Measurements from ENCODE around the gene CCDC32. TPM values are rescaled to one million over a fixed set of nuclear protein-coding genes. Genes with fewer than 3 reads are reported as not detected.
A peak's percentile ranks its signal among the peaks of the same experiment; 100 is the strongest.
"Not testable (repeated sequence)": the region's sequence is repeated elsewhere in the genome, so short reads cannot be mapped to it uniquely, and the experiment has no call there.

Gene CCDC32
- total and polyA plus RNA-seq, 12 donors, result 16.0 to 37.5 (median 23.5) TPM

DNA sequence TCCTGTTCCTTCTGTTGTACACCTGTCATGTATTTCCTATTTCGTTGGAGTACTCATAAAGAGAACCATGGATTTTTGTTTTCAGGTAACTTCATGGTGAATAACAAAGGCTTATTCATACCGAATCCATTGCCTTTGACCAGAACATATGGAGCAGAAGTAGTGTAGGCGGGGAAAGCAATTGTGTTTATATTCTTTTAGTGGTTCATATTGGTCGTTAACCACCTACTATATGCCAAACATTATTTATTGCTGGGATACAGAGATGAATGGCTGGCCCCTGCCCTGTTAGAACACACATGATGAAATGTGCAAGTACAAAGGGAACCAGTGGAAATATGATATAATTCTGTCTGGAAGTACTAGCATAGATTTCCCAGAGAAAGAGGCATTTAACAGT, 14.1 kb upstream of the CCDC32 start:
- ATAC-seq (no peak), DNase-seq (no peak)
- TF ChIP-seq, protein P1, sequence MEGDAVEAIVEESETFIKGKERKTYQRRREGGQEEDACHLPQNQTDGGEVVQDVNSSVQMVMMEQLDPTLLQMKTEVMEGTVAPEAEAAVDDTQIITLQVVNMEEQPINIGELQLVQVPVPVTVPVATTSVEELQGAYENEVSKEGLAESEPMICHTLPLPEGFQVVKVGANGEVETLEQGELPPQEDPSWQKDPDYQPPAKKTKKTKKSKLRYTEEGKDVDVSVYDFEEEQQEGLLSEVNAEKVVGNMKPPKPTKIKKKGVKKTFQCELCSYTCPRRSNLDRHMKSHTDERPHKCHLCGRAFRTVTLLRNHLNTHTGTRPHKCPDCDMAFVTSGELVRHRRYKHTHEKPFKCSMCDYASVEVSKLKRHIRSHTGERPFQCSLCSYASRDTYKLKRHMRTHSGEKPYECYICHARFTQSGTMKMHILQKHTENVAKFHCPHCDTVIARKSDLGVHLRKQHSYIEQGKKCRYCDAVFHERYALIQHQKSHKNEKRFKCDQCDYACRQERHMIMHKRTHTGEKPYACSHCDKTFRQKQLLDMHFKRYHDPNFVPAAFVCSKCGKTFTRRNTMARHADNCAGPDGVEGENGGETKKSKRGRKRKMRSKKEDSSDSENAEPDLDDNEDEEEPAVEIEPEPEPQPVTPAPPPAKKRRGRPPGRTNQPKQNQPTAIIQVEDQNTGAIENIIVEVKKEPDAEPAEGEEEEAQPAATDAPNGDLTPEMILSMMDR (IDR thresholded peaks at IDR 0.05), result no peak
- H3K4me1 ChIP-seq, result no peaks in the 10 kb centered on the region
- peaks cover 0 to 20% (median 7%) of the 10 kb centered on the region in 9 donors for H3K36me3 ChIP-seq
- no peak overlapping the region for H3K27ac ChIP-seq
- no peak overlapping the region for H3K4me3 ChIP-seq
- H3K9me3 ChIP-seq, result no peaks in the 10 kb centered on the region
- H3K27me3 ChIP-seq, result no peaks in the 10 kb centered on the region
- 79 to 89% methylated on average over 4 of the region's 4 CpGs for WGBS, 2 donors
- intact Hi-C loops (cut with DNase I), result loop anchor here in 1 of 10 donors (10.0 kb wide), 1 partner anchor 54 kb away; no protein-coding TSS in a partner anchor

DNA sequence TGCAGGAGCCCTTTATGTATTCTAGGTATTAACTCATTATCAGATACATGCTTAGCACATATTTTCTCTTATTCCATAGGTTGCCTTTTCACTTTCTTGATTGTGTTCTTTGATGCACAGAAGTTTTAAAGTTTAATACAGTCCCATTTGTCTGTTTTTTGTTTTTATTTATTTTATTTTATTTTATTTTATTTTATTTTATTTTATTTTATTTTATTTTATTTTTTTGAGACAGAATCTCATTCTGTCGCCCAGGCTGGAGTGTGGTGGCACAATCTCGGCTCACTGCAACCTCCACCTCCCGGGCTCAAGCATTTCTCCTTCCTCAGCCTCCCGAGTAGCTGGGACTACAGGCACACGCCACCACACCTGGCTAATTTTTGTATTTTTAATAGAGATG, 12.1 kb upstream of the CCDC32 start:
- ATAC-seq, H3K9me3 ChIP-seq, H3K4me1 ChIP-seq, H3K4me3 ChIP-seq, H3K27me3 ChIP-seq, DNase-seq, H3K27ac ChIP-seq: not testable (repeated sequence)
- WGBS, 2 donors, result 97 to 100% methylated on average over 5 of the region's 5 CpGs
- H3K36me3 ChIP-seq, result peaks cover 0 to 39% (median 22%) of the 10 kb centered on the region in 9 donors
- intact Hi-C loops (cut with DNase I), result loop anchor here in 1 of 10 donors (10.0 kb wide), 1 partner anchor 52 kb away; no protein-coding TSS in a partner anchor

DNA sequence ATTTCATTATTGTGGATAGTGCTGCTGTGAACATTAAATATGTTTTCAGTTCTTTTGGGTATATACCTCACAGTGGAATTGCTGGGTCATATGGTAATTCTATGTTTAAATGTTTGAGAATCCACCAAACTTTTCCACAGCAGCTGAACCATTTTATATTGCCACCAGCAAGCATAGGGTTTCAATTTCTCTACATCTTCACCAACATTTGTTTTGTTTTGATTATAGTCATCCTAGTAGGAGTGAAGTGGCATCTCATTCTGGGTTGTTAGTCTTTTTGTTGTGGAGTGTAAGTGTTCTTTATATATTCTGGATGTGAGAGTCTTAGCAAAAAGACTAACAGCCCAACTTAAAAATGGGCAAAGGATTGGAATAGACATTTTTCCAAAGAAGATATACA, 10.3 kb upstream of the CCDC32 start:
- Histone ChIP-seq H3K9me3 (no peaks in the 10 kb centered on the region), H3K4me3 (no peak overlapping the region), H3K27ac (no peak overlapping the region), H3K4me1 (peaks cover 2 to 12% (median 8%) of the 10 kb centered on the region in 9 donors), H3K27me3 (no peaks in the 10 kb centered on the region), H3K36me3 (peaks cover 0 to 46% (median 27%) of the 10 kb centered on the region in 9 donors)
- DNase-seq (no peak), ATAC-seq (no peak)
- TF ChIP-seq, protein P1 (IDR thresholded peaks at IDR 0.05), result no peak
- intact Hi-C loops (cut with DNase I), result loop anchor here in 1 of 10 donors (10.0 kb wide), 1 partner anchor 50 kb away; no protein-coding TSS in a partner anchor

DNA sequence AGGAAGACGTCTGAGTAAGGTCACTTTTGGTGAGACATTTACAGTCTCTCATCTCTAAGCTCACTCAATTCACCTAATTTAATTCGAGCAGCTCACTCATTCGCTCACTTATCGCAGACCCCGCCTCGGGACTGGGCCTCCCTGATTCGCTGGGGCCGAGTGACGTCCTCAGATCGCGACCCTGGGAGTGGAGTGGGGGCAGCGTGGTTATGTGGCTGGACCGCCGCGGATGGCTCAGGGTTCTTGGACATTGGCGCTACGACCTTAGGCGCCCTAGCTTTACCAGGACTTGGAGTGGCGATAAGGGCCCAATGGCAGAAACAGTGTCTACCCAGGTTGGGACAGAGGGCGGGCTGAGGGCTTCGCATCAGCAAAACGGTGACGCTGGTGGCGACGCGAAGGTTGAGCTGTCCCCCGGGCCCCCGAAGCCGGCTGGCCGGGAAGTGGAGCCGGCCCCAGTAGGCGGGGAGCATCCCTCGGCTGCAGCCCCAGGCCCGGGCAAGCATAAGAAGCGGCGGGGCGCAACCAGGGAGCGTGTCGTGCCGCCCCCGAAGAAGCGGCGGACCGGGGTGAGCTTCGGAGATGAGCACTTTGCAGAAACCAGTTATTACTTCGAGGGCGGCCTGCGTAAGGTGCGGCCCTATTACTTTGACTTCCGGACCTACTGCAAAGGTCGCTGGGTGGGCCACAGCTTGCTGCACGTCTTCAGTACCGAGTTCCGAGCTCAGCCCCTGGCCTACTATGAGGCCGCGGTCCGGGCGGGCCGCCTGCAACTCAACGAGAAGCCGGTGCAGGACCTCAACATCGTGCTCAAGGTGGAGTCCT, 4.5 kb upstream of the CCDC32 start, which contains the start of gene RPUSD2:
Gene RPUSD2 (plus strand): TSS at position 171 of the 825 bp plus-strand sequence. CDS start 39 bp downstream, at position 210.
- Histone ChIP-seq H3K36me3 (peaks cover 0 to 31% (median 23%) of the 10 kb centered on the region in 9 donors), H3K27ac (peak within 1 kb of the TSS; percentile 30 to 84 (median 80)), H3K9me3 (no peaks in the 10 kb centered on the region), H3K27me3 (no peaks in the 10 kb centered on the region), H3K4me3 (peak within 1 kb of the TSS; percentile 69 to 91 (median 79)), H3K4me1 (peaks cover 2 to 28% (median 18%) of the 10 kb centered on the region in 9 donors)
- 0 to 1% methylated on average over 62 of the region's 62 CpGs for WGBS, 2 donors
- ATAC-seq (peak; percentile 72 to 87 (median 83)), DNase-seq (peak; percentile 92 to 95)
- intact Hi-C loops (cut with DNase I), result loop anchor here in 1 of 10 donors (10.0 kb wide), 1 partner anchor 105 kb away; no protein-coding TSS in a partner anchor
- TF ChIP-seq, protein P1 (IDR thresholded peaks at IDR 0.05), result no peak
